ENCODE data around the gene ASXL1. TPM values are rescaled to one million over a fixed set of nuclear protein-coding genes. Genes with fewer than 3 reads are reported as not detected.

Gene ASXL1
- polyA plus RNA-seq, 3 donors = 1.8 to 47.1 (median 2.8) TPM

GRCh38 chr20:32484958-32485769 lies 127.0 kb downstream of the ASXL1 start:
- Mint-ChIP-seq H3K4me3 (peak overlapping the region; percentile 72 to 89), H3K27ac (peak overlapping the region in 5 of 7 donors; percentile 66 to 78 (median 68)), H3K36me3 (peaks cover 7 to 9% of the 10 kb centered on the region in 2 donors), H3K9me3 (peaks cover 0 to 2% (median 0%) of the 10 kb centered on the region in 7 donors), H3K27me3 (ENCODE audit: low read depth in 3 of 3) (peaks cover 3 to 9% (median 7%) of the 10 kb centered on the region in 3 donors), H3K4me1 (peaks cover 32% of the 10 kb centered on the region)
- no peaks in the 10 kb centered on the region for H3K27me3 ChIP-seq (ENCODE audit: control insufficient read depth in 2 of 2, insufficient read depth in 2 of 2, low read length in 2 of 2)
- peaks cover 34 to 45% of the 10 kb centered on the region in 2 donors for H3K4me1 ChIP-seq (ENCODE audit: control insufficient read depth in 1 of 2, insufficient read depth in 2 of 2, low read length in 2 of 2)
- peak overlapping the region; percentile 20 to 79 (median 58) for H3K4me3 ChIP-seq (replicated peaks in 1 of 3; ENCODE audit: low read depth in 2 of 3, low read length in 3 of 3)
- H3K36me3 ChIP-seq (replicated peaks in 1 of 2; ENCODE audit: control insufficient read depth in 1 of 2, insufficient read depth in 2 of 2, low read length in 2 of 2) = no peaks in the 10 kb centered on the region
- H4K20me1 ChIP-seq (ENCODE audit: insufficient read depth, low read length) = peaks cover 26% of the 10 kb centered on the region
- no peak overlapping the region for H3K9ac ChIP-seq (ENCODE audit: insufficient read depth, low read length, poor library complexity, severe bottlenecking)
- WGBS (ENCODE audit: insufficient coverage) = 1% methylated on average over 11 of the region's 20 CpGs
- H3K79me2 ChIP-seq (ENCODE audit: insufficient read depth, low read length) = peaks cover 20% of the 10 kb centered on the region
- intact Hi-C loops (cut with micrococcal nuclease) = loop anchor here in 1 of 2 donors (10.0 kb wide), 1 partner anchor 280 kb away; the partner anchor contains the start of genes PLAGL2 and POFUT1
- peak; percentile 66 to 74 (median 71) for DNase-seq
- no peaks in the 10 kb centered on the region for H3K9me3 ChIP-seq (replicated peaks in 1 of 2; ENCODE audit: control insufficient read depth in 1 of 2, insufficient read depth in 1 of 2, low read length in 2 of 2)
- H3K4me2 ChIP-seq (replicated peaks; ENCODE audit: extremely low read depth, low read length, poor library complexity, severe bottlenecking) = peak overlapping the region; percentile 84
- H2AFZ ChIP-seq (ENCODE audit: insufficient read depth, low read depth, low read length, poor library complexity, severe bottlenecking) = peak overlapping the region; percentile 76
- peak overlapping the region; percentile 5 to 10 for H3K27ac ChIP-seq (ENCODE audit: low read depth in 1 of 2, low read length in 2 of 2)
- peak; percentile 87 for TF ChIP-seq CTCF (IDR thresholded peaks at IDR 0.05)

DNA sequence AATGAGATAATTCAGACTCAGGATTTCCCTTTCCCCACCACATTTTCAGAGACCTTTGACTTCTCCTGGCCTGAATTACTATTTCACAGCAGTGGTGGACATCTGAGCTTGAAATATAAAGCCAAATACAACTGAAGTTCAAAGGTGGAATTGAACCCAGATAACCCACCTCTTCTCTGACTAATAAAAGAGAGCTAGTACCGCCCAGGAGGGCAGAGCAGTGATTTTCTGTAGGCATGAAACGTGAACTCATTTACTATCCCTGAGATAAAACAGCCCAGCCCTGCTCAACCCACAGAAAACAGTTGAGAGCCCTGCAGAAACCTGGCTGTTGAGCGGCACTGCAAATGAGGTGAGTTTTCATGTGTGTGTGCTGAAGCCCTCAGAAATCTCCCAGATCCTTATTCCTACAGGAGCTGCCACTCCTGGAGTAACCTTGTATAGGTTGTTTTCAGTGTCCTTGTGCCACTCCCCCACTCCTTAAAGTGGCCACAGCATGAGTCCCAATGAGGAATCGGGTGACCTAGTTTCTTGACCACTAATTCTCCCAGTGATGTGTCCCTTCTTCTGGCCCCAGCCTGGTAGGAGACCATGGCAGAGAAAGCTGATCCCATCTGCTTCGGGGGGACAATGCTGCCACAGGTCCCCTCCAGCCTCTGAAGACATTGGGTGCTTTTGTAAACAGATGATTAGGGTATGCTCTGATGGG lies 127.8 kb downstream of the ASXL1 start:
- Histone ChIP-seq H3K36me3 (replicated peaks in 1 of 2; ENCODE audit: control insufficient read depth in 1 of 2, insufficient read depth in 2 of 2, low read length in 2 of 2) (no peaks in the 10 kb centered on the region), H3K27ac (ENCODE audit: low read depth in 1 of 2, low read length in 2 of 2) (no peak overlapping the region), H3K79me2 (ENCODE audit: insufficient read depth, low read length) (peaks cover 12% of the 10 kb centered on the region), H3K9me3 (replicated peaks in 1 of 2; ENCODE audit: control insufficient read depth in 1 of 2, insufficient read depth in 1 of 2, low read length in 2 of 2) (no peaks in the 10 kb centered on the region), H3K4me2 (replicated peaks; ENCODE audit: extremely low read depth, low read length, poor library complexity, severe bottlenecking) (peak overlapping the region; percentile 84), H3K4me1 (ENCODE audit: control insufficient read depth in 1 of 2, insufficient read depth in 2 of 2, low read length in 2 of 2) (peaks cover 28 to 38% of the 10 kb centered on the region in 2 donors), H3K4me3 (replicated peaks in 1 of 3; ENCODE audit: low read depth in 2 of 3, low read length in 3 of 3) (no peak overlapping the region), H2AFZ (ENCODE audit: insufficient read depth, low read depth, low read length, poor library complexity, severe bottlenecking) (no peak overlapping the region), H3K9ac (ENCODE audit: insufficient read depth, low read length, poor library complexity, severe bottlenecking) (no peak overlapping the region), H3K27me3 (ENCODE audit: control insufficient read depth in 2 of 2, insufficient read depth in 2 of 2, low read length in 2 of 2) (no peaks in the 10 kb centered on the region), H4K20me1 (ENCODE audit: insufficient read depth, low read length) (peaks cover 18% of the 10 kb centered on the region)
- intact Hi-C loops (cut with micrococcal nuclease) = loop anchor here in 1 of 2 donors (10.0 kb wide), 1 partner anchor 281 kb away; the partner anchor contains the start of genes PLAGL2 and POFUT1
- Mint-ChIP-seq H3K4me1 (peaks cover 28% of the 10 kb centered on the region), H3K4me3 (no peak overlapping the region), H3K27me3 (ENCODE audit: low read depth in 3 of 3) (peaks cover under 1 to 7% (median 3%) of the 10 kb centered on the region in 3 donors), H3K27ac (no peak overlapping the region), H3K36me3 (peaks cover 5 to 7% of the 10 kb centered on the region in 2 donors), H3K9me3 (peaks cover 0 to 2% (median 0%) of the 10 kb centered on the region in 7 donors)
- 100% methylated on average over 3 of the region's 5 CpGs for WGBS (ENCODE audit: insufficient coverage)
- no peak for TF ChIP-seq CTCF (IDR thresholded peaks at IDR 0.05)
- no peak for DNase-seq
